HepG2 (cell line): ENCODE data around the gene OPA3.
A peak's percentile ranks its signal among the peaks of the same experiment; 100 is the strongest.

Source experiments
- CHCHD3 ChIP-seq: sonication (generic); formaldehyde crosslinking; IDR thresholded peaks from 2 replicates; pipeline ENCODE4 v1.8.0; 2022; ENCODE audit warnings: mild to moderate bottlenecking, missing genetic modification reagents, moderate library complexity
- CHD2 ChIP-seq: IDR thresholded peaks from 2 replicates; pipeline ENCODE4 v1.6.1; 2011; ENCODE audit warnings: low read depth, low read length, improper control_type of control experiment
- FOXJ3 ChIP-seq: sonication (generic); formaldehyde crosslinking; IDR thresholded peaks from 2 replicates; pipeline ENCODE4 v1.4.0; 2020; ENCODE audit warnings: missing genetic modification reagents, mild to moderate bottlenecking, borderline replicate concordance
- RAD21 ChIP-seq: fragments of 450-650 bp; formaldehyde crosslinking; IDR thresholded peaks from 2 replicates; pipeline ENCODE4 v1.5.0; 2020; ENCODE audit warnings: mild to moderate bottlenecking
- ZBTB7A ChIP-seq: sonication (generic); formaldehyde crosslinking; IDR thresholded peaks from 2 replicates; pipeline ENCODE4 v1.8.0; 2022; ENCODE audit warnings: mild to moderate bottlenecking, missing genetic modification reagents
- ZNF274 ChIP-seq: sonication (generic); formaldehyde crosslinking; IDR thresholded peaks from 2 replicates; pipeline ENCODE4 v1.5.1; 2020; ENCODE audit warnings: mild to moderate bottlenecking, missing genetic modification reagents
- ZNF737 ChIP-seq: sonication (generic); formaldehyde crosslinking; IDR thresholded peaks from 2 replicates; pipeline ENCODE4 v1.5.0; 2020; ENCODE audit warnings: missing genetic modification reagents, mild to moderate bottlenecking, borderline replicate concordance
- TF ChIP-seq, protein P1 (sequence below): sonication (generic); formaldehyde crosslinking; IDR thresholded peaks from 2 replicates; pipeline ENCODE4 v1.5.0; 2020; ENCODE audit warnings: mild to moderate bottlenecking, missing genetic modification reagents
- TF ChIP-seq, protein P2 (sequence below): sonication (generic); formaldehyde crosslinking; IDR thresholded peaks from 2 replicates; pipeline ENCODE4 v1.5.1; 2020; ENCODE audit warnings: mild to moderate bottlenecking, missing genetic modification reagents, moderate library complexity
- TF ChIP-seq, protein P3 (sequence below): sonication (generic); formaldehyde crosslinking; IDR thresholded peaks from 2 replicates; pipeline ENCODE4 v1.5.0; 2020; ENCODE audit warnings: mild to moderate bottlenecking, missing genetic modification reagents, moderate library complexity

DNA sequence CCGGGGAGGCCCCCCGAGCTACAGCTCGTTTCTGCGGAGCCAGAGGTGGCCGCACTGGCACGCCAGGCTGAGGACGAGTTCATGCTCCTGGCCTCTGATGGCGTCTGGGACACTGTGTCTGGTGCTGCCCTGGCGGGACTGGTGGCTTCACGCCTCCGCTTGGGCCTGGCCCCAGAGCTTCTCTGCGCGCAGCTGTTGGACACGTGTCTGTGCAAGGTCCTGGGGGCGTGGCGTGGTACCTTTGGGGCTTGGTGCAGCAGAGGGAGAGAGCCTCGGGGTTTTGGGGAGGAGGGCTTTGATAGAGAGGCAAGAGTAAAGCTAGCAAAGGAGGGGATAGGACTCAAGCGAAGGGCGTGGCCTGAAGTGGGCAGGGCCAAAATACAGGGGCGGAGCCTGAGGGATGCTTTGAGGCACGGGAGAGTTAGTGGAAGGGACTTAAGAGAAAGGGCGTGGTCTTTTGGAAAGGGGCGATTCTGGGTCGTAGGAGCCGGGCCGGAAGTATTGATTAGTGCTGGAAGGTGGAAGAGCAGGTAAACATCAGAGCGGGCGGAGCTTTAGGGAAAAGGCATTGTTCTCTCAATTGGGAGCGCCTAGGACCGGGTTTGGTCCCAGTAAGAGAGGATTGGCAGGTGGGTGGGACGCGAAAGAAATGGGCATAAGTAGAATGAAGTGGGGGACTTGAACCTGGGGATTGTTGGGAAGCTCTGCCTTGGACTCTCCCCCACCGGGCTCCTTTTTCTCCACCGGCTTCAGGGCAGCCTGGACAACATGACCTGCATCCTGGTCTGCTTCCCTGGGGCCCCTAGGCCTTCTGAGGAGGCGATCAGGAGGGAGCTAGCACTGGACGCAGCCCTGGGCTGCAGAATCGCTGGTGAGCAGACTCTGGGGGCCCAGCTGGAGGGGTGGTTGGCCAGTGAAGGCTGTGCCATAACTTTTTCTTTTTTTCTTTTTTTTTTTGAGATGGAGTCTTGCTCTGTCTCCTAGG is 85.1 kb downstream of the OPA3 start:
- TF ChIP-seq CHCHD3 (CRISPR knock-in tag) (no peak), ZNF737 (CRISPR knock-in tag) (no peak), RAD21 (no peak), ZBTB7A (CRISPR knock-in tag) (no peak), FOXJ3 (no peak), ZNF274 (no peak), CHD2 (no peak)
- TF ChIP-seq, protein P1, sequence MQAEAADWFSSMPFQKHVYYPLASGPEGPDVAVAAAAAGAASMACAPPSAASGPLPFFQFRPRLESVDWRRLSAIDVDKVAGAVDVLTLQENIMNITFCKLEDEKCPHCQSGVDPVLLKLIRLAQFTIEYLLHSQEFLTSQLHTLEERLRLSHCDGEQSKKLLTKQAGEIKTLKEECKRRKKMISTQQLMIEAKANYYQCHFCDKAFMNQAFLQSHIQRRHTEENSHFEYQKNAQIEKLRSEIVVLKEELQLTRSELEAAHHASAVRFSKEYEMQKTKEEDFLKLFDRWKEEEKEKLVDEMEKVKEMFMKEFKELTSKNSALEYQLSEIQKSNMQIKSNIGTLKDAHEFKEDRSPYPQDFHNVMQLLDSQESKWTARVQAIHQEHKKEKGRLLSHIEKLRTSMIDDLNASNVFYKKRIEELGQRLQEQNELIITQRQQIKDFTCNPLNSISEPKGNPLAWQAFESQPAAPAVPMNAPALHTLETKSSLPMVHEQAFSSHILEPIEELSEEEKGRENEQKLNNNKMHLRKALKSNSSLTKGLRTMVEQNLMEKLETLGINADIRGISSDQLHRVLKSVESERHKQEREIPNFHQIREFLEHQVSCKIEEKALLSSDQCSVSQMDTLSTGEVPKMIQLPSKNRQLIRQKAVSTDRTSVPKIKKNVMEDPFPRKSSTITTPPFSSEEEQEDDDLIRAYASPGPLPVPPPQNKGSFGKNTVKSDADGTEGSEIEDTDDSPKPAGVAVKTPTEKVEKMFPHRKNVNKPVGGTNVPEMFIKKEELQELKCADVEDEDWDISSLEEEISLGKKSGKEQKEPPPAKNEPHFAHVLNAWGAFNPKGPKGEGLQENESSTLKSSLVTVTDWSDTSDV (CRISPR knock-in tag) = no peak
- TF ChIP-seq, protein P2, sequence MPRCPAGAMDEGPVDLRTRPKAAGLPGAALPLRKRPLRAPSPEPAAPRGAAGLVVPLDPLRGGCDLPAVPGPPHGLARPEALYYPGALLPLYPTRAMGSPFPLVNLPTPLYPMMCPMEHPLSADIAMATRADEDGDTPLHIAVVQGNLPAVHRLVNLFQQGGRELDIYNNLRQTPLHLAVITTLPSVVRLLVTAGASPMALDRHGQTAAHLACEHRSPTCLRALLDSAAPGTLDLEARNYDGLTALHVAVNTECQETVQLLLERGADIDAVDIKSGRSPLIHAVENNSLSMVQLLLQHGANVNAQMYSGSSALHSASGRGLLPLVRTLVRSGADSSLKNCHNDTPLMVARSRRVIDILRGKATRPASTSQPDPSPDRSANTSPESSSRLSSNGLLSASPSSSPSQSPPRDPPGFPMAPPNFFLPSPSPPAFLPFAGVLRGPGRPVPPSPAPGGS (CRISPR knock-in tag) = 0 out of 2 replicates have a peak, but pooled peaks have one; percentile 37
- TF ChIP-seq, protein P3, sequence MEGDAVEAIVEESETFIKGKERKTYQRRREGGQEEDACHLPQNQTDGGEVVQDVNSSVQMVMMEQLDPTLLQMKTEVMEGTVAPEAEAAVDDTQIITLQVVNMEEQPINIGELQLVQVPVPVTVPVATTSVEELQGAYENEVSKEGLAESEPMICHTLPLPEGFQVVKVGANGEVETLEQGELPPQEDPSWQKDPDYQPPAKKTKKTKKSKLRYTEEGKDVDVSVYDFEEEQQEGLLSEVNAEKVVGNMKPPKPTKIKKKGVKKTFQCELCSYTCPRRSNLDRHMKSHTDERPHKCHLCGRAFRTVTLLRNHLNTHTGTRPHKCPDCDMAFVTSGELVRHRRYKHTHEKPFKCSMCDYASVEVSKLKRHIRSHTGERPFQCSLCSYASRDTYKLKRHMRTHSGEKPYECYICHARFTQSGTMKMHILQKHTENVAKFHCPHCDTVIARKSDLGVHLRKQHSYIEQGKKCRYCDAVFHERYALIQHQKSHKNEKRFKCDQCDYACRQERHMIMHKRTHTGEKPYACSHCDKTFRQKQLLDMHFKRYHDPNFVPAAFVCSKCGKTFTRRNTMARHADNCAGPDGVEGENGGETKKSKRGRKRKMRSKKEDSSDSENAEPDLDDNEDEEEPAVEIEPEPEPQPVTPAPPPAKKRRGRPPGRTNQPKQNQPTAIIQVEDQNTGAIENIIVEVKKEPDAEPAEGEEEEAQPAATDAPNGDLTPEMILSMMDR = no peak
